ENCODE data around the gene GEN1.

The GEN1 gene

GRCh38 chr2:17736989-17737388 lies 16.9 kb upstream of the GEN1 start:
- no peaks in the 10 kb centered on the region for H4K20me1 ChIP-seq (ENCODE audit: insufficient read depth, low read length)
- peaks cover 2% of the 10 kb centered on the region; the same call in 1 of the 2 replicates for H3K36me3 ChIP-seq (replicated peaks; ENCODE audit: insufficient read depth, low read length)
- no peaks in the 10 kb centered on the region for H3K9me3 ChIP-seq (replicated peaks; ENCODE audit: insufficient read depth, low read length)
- H3K4me3 ChIP-seq (ENCODE audit: low read length): no peak overlapping the region
- no peaks in the 10 kb centered on the region for H3F3A ChIP-seq (ENCODE audit: insufficient read depth, low read length)
- no peaks in the 10 kb centered on the region for H3K79me2 ChIP-seq (ENCODE audit: low read length)
- no peaks in the 10 kb centered on the region for H3K9me2 ChIP-seq (replicated peaks; ENCODE audit: insufficient read depth, low read length)
- DNase-seq: no peak
- no peaks in the 10 kb centered on the region for H3K27me3 ChIP-seq (replicated peaks; ENCODE audit: insufficient read depth, low read length)
- no peaks in the 10 kb centered on the region for H3K4me1 ChIP-seq (ENCODE audit: low read length)
- no peak overlapping the region for H2AFZ ChIP-seq (ENCODE audit: low read length)
- H3K27ac ChIP-seq (ENCODE audit: low read length): no peak overlapping the region
- H3K9ac ChIP-seq (ENCODE audit: low read length): no peak overlapping the region
- H3K4me2 ChIP-seq (ENCODE audit: low read depth, low read length): no peak overlapping the region
- TF ChIP-seq EZH2phosphoT487 (IDR thresholded peaks at IDR 0.05; ENCODE audit: low read length) (no peak), EZH2 (optimal IDR thresholded peaks at IDR 0.05; ENCODE audit: low read depth, low read length) (no peak)
- TF ChIP-seq, protein P1, sequence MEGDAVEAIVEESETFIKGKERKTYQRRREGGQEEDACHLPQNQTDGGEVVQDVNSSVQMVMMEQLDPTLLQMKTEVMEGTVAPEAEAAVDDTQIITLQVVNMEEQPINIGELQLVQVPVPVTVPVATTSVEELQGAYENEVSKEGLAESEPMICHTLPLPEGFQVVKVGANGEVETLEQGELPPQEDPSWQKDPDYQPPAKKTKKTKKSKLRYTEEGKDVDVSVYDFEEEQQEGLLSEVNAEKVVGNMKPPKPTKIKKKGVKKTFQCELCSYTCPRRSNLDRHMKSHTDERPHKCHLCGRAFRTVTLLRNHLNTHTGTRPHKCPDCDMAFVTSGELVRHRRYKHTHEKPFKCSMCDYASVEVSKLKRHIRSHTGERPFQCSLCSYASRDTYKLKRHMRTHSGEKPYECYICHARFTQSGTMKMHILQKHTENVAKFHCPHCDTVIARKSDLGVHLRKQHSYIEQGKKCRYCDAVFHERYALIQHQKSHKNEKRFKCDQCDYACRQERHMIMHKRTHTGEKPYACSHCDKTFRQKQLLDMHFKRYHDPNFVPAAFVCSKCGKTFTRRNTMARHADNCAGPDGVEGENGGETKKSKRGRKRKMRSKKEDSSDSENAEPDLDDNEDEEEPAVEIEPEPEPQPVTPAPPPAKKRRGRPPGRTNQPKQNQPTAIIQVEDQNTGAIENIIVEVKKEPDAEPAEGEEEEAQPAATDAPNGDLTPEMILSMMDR (IDR thresholded peaks at IDR 0.05; ENCODE audit: low read length): no peak

- no peak overlapping the region for H3K27ac ChIP-seq (ENCODE audit: low read length)
- no peak for DNase-seq
- H3K9ac ChIP-seq (ENCODE audit: low read length): no peak overlapping the region
- H4K20me1 ChIP-seq (ENCODE audit: insufficient read depth, low read length): no peaks in the 10 kb centered on the region
- H3K36me3 ChIP-seq (replicated peaks; ENCODE audit: insufficient read depth, low read length): peaks cover 2% of the 10 kb centered on the region; the same call in 1 of the 2 replicates
- TF ChIP-seq, protein P1 (IDR thresholded peaks at IDR 0.05; ENCODE audit: low read length): no peak
- no peak for TF ChIP-seq EZH2 (optimal IDR thresholded peaks at IDR 0.05; ENCODE audit: low read depth, low read length)
- TF ChIP-seq EZH2phosphoT487 (IDR thresholded peaks at IDR 0.05; ENCODE audit: low read length): no peak
- H3K9me2 ChIP-seq (replicated peaks; ENCODE audit: insufficient read depth, low read length): no peaks in the 10 kb centered on the region
- H3K4me3 ChIP-seq (ENCODE audit: low read length): no peak overlapping the region
- no peak overlapping the region for H3K4me2 ChIP-seq (ENCODE audit: low read depth, low read length)
- no peak overlapping the region for H2AFZ ChIP-seq (ENCODE audit: low read length)
- H3K79me2 ChIP-seq (ENCODE audit: low read length): no peaks in the 10 kb centered on the region
- no peaks in the 10 kb centered on the region for H3K4me1 ChIP-seq (ENCODE audit: low read length)
- H3K27me3 ChIP-seq (replicated peaks; ENCODE audit: insufficient read depth, low read length): no peaks in the 10 kb centered on the region
- no peaks in the 10 kb centered on the region for H3F3A ChIP-seq (ENCODE audit: insufficient read depth, low read length)
- H3K9me3 ChIP-seq (replicated peaks; ENCODE audit: insufficient read depth, low read length): no peaks in the 10 kb centered on the region
These were observed 13.7 kb upstream of the GEN1 start for GRCh38 chr2:17740203-17740602.

GRCh38 chr2:17747684-17748452 lies 6.1 kb upstream of the GEN1 start:
- no peak for DNase-seq
- TF ChIP-seq, protein P1 (IDR thresholded peaks at IDR 0.05; ENCODE audit: low read length): no peak
- no peak for TF ChIP-seq EZH2phosphoT487 (IDR thresholded peaks at IDR 0.05; ENCODE audit: low read length)
- H3K4me2 ChIP-seq (ENCODE audit: low read depth, low read length): no peak overlapping the region
- peaks cover 16% of the 10 kb centered on the region for H3K4me1 ChIP-seq (ENCODE audit: low read length)
- no peak overlapping the region for H3K9ac ChIP-seq (ENCODE audit: low read length)
- peaks cover 38% of the 10 kb centered on the region for H3K79me2 ChIP-seq (ENCODE audit: low read length)
- H3K9me3 ChIP-seq (replicated peaks; ENCODE audit: insufficient read depth, low read length): no peaks in the 10 kb centered on the region
- H3K4me3 ChIP-seq (ENCODE audit: low read length): no peak overlapping the region
- H3K27me3 ChIP-seq (replicated peaks; ENCODE audit: insufficient read depth, low read length): no peaks in the 10 kb centered on the region
- H3F3A ChIP-seq (ENCODE audit: insufficient read depth, low read length): peaks cover 12% of the 10 kb centered on the region
- no peak overlapping the region for H3K27ac ChIP-seq (ENCODE audit: low read length)
- no peak overlapping the region for H2AFZ ChIP-seq (ENCODE audit: low read length)
- no peaks in the 10 kb centered on the region for H3K9me2 ChIP-seq (replicated peaks; ENCODE audit: insufficient read depth, low read length)
- H4K20me1 ChIP-seq (ENCODE audit: insufficient read depth, low read length): no peaks in the 10 kb centered on the region
- no peaks in the 10 kb centered on the region for H3K36me3 ChIP-seq (replicated peaks; ENCODE audit: insufficient read depth, low read length)

Data from MM.1S (cell line).